Measurements from ENCODE around the gene NID2.

GRCh38 chr14:52089218-52089617, 20.4 kb upstream of the NID2 start:
- TF ChIP-seq POLR2A (IDR thresholded peaks at IDR 0.05; ENCODE audit: low read depth, low read length) (no peak), POLR2AphosphoS5 (IDR thresholded peaks at IDR 0.05; ENCODE audit: low read depth, low read length) (no peak), SPI1 (IDR thresholded peaks at IDR 0.05; ENCODE audit: low read depth, low read length) (no peak), POU2F2 (IDR thresholded peaks at IDR 0.05; ENCODE audit: low read depth, low read length) (no peak), PAX5 (IDR thresholded peaks at IDR 0.05; ENCODE audit: insufficient read depth, low read length, severe bottlenecking) (no peak), TAF1 (IDR thresholded peaks at IDR 0.05; ENCODE audit: low read depth, low read length) (no peak)

Measured in GM12891 (cell line).